ENCODE measurements around the gene ACAA2.

GRCh38 chr18:49749563-49749962, 63.8 kb downstream of the ACAA2 start:
- TF ChIP-seq CTCF (conservative IDR thresholded peaks at IDR 0.05; ENCODE audit: low read depth, low read length) (no peak), EZH2 (IDR thresholded peaks at IDR 0.05; ENCODE audit: borderline replicate concordance, low read depth, low read length, poor library complexity, severe bottlenecking) (no peak)

Data from A673 (cell line).